ENCODE results near the gene RPL38.

Gene RPL38

DNA sequence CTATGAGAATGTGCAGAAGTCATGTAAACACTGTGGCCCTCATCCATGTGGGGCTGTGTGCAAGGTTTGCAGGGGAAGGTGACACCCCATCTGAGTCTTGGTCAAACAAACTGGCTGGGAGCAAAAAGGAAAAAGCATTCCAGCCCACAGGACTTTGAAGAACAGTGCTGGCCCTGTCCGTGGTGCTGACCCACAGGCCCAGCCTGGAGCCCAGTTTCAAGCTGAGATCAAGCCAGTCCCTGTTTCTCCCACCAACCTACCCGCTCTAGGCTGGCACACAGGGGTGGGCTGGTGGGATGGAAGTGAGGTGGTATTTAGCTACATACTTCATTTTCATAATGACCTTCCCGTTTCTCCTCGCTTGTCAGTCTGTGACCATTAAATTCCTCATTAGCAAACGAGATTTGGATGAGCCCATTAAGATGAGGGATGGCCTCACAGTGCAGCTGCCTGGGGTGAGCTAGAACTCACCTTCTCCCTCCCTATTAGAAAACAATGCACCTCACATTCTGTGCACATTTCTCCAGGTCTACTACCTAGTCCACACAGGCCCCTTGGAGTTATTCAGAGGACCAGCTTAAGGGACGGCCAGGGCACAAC is 12.6 kb upstream of the RPL38 start:
- TF ChIP-seq, protein P1, sequence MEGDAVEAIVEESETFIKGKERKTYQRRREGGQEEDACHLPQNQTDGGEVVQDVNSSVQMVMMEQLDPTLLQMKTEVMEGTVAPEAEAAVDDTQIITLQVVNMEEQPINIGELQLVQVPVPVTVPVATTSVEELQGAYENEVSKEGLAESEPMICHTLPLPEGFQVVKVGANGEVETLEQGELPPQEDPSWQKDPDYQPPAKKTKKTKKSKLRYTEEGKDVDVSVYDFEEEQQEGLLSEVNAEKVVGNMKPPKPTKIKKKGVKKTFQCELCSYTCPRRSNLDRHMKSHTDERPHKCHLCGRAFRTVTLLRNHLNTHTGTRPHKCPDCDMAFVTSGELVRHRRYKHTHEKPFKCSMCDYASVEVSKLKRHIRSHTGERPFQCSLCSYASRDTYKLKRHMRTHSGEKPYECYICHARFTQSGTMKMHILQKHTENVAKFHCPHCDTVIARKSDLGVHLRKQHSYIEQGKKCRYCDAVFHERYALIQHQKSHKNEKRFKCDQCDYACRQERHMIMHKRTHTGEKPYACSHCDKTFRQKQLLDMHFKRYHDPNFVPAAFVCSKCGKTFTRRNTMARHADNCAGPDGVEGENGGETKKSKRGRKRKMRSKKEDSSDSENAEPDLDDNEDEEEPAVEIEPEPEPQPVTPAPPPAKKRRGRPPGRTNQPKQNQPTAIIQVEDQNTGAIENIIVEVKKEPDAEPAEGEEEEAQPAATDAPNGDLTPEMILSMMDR (IDR thresholded peaks at IDR 0.05; ENCODE audit: borderline replicate concordance, insufficient read depth, low read depth, low read length): no peak
- no peak overlapping the region for H3K4me3 ChIP-seq (ENCODE audit: low read depth, low read length)

DNA sequence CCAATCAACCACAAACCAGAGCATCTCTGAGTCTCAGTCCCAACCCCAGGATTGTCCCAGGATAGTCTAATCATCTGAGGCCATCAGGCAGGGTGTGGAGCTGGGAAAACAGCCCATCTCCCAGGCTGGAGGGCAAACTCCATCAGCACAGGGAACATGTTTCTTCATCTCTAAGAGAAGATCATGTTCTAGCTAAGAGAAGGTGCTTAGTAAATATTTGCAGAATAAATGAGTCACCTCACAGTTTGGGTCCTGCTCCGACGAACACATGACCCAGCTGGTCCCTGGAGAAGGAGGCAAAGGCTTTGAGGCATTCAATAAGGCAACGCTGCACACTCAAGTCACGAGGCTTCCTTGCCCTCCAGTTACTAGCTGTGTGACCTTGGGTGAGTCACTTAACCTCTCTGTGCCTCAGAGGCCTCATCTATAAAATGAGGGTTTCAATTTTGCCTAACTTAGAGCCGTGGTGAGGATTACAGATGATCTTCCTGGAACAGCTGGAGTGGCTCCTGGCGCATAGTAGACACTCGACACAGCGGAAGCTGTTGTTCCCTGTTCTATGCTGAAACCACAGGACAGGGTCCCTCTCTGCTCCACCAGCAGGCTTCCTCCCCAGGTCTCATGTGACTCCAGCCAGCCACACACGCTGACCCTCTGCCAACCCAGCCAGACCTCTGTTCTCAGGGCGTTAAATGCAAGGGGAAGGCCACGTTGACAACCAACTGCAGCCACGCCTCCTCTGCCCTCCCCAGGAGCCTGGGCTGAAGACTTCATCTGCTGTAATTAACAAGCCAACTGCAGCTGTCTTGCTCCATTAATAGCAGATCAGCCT is 10.3 kb upstream of the RPL38 start:
- TF ChIP-seq, protein P1 (IDR thresholded peaks at IDR 0.05; ENCODE audit: borderline replicate concordance, insufficient read depth, low read depth, low read length): no peak
- no peak overlapping the region for H3K4me3 ChIP-seq (ENCODE audit: low read depth, low read length)

GRCh38 chr17:74194682-74195081 is 8.8 kb upstream of the RPL38 start:
- no peak overlapping the region for H3K4me3 ChIP-seq (ENCODE audit: low read depth, low read length)
- TF ChIP-seq, protein P1 (IDR thresholded peaks at IDR 0.05; ENCODE audit: borderline replicate concordance, insufficient read depth, low read depth, low read length): no peak

- H3K4me3 ChIP-seq (ENCODE audit: low read depth, low read length): no peak overlapping the region
- TF ChIP-seq, protein P1 (IDR thresholded peaks at IDR 0.05; ENCODE audit: borderline replicate concordance, insufficient read depth, low read depth, low read length): no peak
Observed at GRCh38 chr17:74196541-74197317, 6.7 kb upstream of the RPL38 start.

DNA sequence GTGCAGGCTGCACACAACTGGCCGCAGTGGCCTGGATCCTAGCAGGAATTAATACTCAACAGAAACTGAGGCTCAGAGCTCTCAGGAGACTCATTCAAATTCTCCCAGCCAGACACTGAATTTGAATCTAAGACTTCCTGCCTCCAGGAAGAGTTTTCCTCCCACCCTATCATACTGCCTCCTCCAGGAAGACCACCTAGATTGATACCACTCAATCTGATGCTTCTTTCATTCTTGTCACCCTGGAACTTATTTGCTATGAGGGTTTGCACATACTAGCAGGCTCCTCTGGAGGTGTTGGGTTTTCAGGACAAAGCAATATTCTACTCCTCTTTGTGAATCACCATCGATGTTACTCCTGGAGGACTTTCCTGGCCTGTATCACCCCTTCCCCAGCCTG is 5.7 kb upstream of the RPL38 start:
- no peak overlapping the region for H3K4me3 ChIP-seq (ENCODE audit: low read depth, low read length)
- TF ChIP-seq, protein P1 (IDR thresholded peaks at IDR 0.05; ENCODE audit: borderline replicate concordance, insufficient read depth, low read depth, low read length): no peak

DNA sequence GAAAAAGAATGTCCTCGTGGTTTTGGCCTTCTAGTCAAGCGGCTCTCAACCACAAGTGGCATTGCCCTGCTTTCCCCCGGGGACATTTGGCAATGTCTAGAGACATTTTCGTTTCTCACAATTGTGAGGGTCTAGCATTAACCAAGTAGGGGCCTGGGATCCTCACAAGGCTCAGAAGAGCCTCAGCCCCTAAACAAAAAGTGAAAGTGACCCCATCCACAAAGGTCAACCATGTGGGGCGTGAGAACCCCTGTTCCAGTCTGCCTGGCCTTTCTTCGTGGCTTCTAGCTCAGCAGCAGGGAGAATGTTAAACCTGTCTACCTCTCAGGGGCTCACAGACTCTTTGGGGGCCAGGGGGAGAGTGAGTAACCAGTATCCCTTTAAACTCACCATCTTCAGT is 4.8 kb upstream of the RPL38 start:
- TF ChIP-seq, protein P1 (IDR thresholded peaks at IDR 0.05; ENCODE audit: borderline replicate concordance, insufficient read depth, low read depth, low read length): no peak
- H3K4me3 ChIP-seq (ENCODE audit: low read depth, low read length): no peak overlapping the region
